H9 (cell line): ENCODE data around the gene GABRB1. TPM values are rescaled to one million over a fixed set of nuclear protein-coding genes. Genes with fewer than 3 reads are reported as not detected.

Experiments
- DNase-seq: peaks from one replicate; pipeline ENCODE4 v3.0.0-alpha.2; 2017
- H2AFZ ChIP-seq: one replicate; pipeline ENCODE4 v1.6.1; 2013; ENCODE audit warnings: mild to moderate bottlenecking, low read length, control low read depth, moderate library complexity
- H2AK5ac ChIP-seq: 2 replicates; pipeline ENCODE4 v1.6.1; 2013; ENCODE audit warnings: low read length, control low read depth, mixed read lengths; ENCODE audit not compliant: insufficient read length
- H2BK120ac ChIP-seq: one replicate; pipeline ENCODE4 v1.6.1; 2013; ENCODE audit warnings: low read depth, mild to moderate bottlenecking, low read length, control low read depth, inconsistent platforms; ENCODE audit not compliant: poor library complexity, severe bottlenecking
- H2BK12ac ChIP-seq: 2 replicates; pipeline ENCODE4 v1.6.1; 2013; ENCODE audit warnings: low read length, control low read depth, mixed read lengths, low read depth; ENCODE audit not compliant: insufficient read length
- H2BK15ac ChIP-seq: 2 replicates; pipeline ENCODE4 v1.6.1; 2013; ENCODE audit warnings: low read depth, low read length, control low read depth
- H2BK20ac ChIP-seq: one replicate; pipeline ENCODE4 v1.6.1; 2013; ENCODE audit warnings: low read depth, mild to moderate bottlenecking, low read length, control low read depth, inconsistent platforms; ENCODE audit not compliant: poor library complexity, severe bottlenecking
- H2BK5ac ChIP-seq: 2 replicates; pipeline ENCODE4 v1.6.1; 2013; ENCODE audit warnings: low read length, control low read depth, mixed read lengths; ENCODE audit not compliant: insufficient read length
- H3K14ac ChIP-seq: 2 replicates; pipeline ENCODE4 v1.6.1; 2013; ENCODE audit warnings: low read length, control low read depth; ENCODE audit not compliant: insufficient read depth
- H3K18ac ChIP-seq: 2 replicates; pipeline ENCODE4 v1.6.1; 2013; ENCODE audit warnings: low read depth, mild to moderate bottlenecking, mixed read lengths, low read length, control low read depth; ENCODE audit not compliant: insufficient read length
- H3K23ac ChIP-seq: 2 replicates; pipeline ENCODE4 v1.6.1; 2013; ENCODE audit warnings: low read length, control low read depth, mixed read lengths, low read depth; ENCODE audit not compliant: insufficient read length
- H3K23me2 ChIP-seq: 2 replicates; pipeline ENCODE4 v1.6.1; 2013; ENCODE audit warnings: low read depth, mild to moderate bottlenecking, mixed read lengths, low read length, control low read depth; ENCODE audit not compliant: insufficient read length, poor library complexity, severe bottlenecking
- H3K27ac ChIP-seq: 2 replicates; pipeline ENCODE4 v1.5.1; 2013; ENCODE audit warnings: low read length, control low read depth, mixed read lengths, low read depth; ENCODE audit not compliant: insufficient read length
- H3K27me3 ChIP-seq: 2 replicates; pipeline ENCODE4 v1.6.1; 2013; ENCODE audit warnings: low read length, control low read depth, inconsistent platforms; ENCODE audit not compliant: insufficient read depth
- H3K4ac ChIP-seq: 2 replicates; pipeline ENCODE4 v1.6.1; 2013; ENCODE audit warnings: low read depth, mild to moderate bottlenecking, control low read depth, inconsistent platforms, low read length, moderate library complexity
- H3K4me1 ChIP-seq: 2 replicates; pipeline ENCODE4 v1.6.1; 2013; ENCODE audit warnings: low read length, control low read depth, inconsistent platforms; ENCODE audit not compliant: insufficient read depth
- H3K4me2 ChIP-seq: 2 replicates; pipeline ENCODE4 v1.6.1; 2013; ENCODE audit warnings: low read length, control low read depth, mixed read lengths; ENCODE audit not compliant: insufficient read length, insufficient read depth
- H3K56ac ChIP-seq: 2 replicates; pipeline ENCODE4 v1.6.1; 2013; ENCODE audit warnings: low read depth, mild to moderate bottlenecking, mixed read lengths, low read length, control low read depth; ENCODE audit not compliant: insufficient read length
- H3K79me1 ChIP-seq: 2 replicates; pipeline ENCODE4 v1.6.1; 2013; ENCODE audit warnings: low read depth, mild to moderate bottlenecking, moderate library complexity, low read length, control low read depth, inconsistent platforms; ENCODE audit not compliant: insufficient read depth, poor library complexity, severe bottlenecking
- H3K79me2 ChIP-seq: 2 replicates; pipeline ENCODE4 v1.6.1; 2013; ENCODE audit warnings: low read length, control low read depth, inconsistent platforms; ENCODE audit not compliant: insufficient read depth
- H3K9ac ChIP-seq: 2 replicates; pipeline ENCODE4 v1.6.1; 2013; ENCODE audit warnings: low read length, control low read depth, mixed read lengths; ENCODE audit not compliant: insufficient read length; ENCODE audit errors: extremely low read depth
- H3K9me3 ChIP-seq: one replicate; pipeline ENCODE4 v1.6.1; 2013; ENCODE audit warnings: low read depth, low read length, inconsistent platforms; ENCODE audit not compliant: control insufficient read depth
- H3T11ph ChIP-seq: one replicate; pipeline ENCODE4 v1.6.1; 2013; ENCODE audit warnings: mild to moderate bottlenecking, low read length, control low read depth, inconsistent platforms
- H4K20me1 ChIP-seq: one replicate; pipeline ENCODE4 v1.6.1; 2013; ENCODE audit not compliant: control insufficient read depth, insufficient read length, insufficient read depth
- H4K5ac ChIP-seq: 2 replicates; pipeline ENCODE4 v1.6.1; 2013; ENCODE audit warnings: low read depth, mild to moderate bottlenecking, mixed read lengths, low read length, control low read depth; ENCODE audit not compliant: insufficient read length
- H4K8ac ChIP-seq: replicated peaks from 2 replicates; pipeline ENCODE4 v1.6.1; 2013; ENCODE audit warnings: low read length, control low read depth, mixed read lengths, low read depth; ENCODE audit not compliant: insufficient read length
- H4K91ac ChIP-seq: 2 replicates; pipeline ENCODE4 v1.6.1; 2013; ENCODE audit warnings: low read depth, mild to moderate bottlenecking, moderate library complexity, mixed read lengths, low read length, control low read depth; ENCODE audit not compliant: insufficient read length
- H3K27ac Mint-ChIP-seq, 3 experiments: 2 replicates in 2 of 3; 3 replicates in 1 of 3; pipeline ENCODE4 v1.8.0; 2020 to 2021; ENCODE audit warnings: mixed read lengths in 3 of 3, mild to moderate bottlenecking in 1 of 3, moderate library complexity in 1 of 3
- H3K27me3 Mint-ChIP-seq: 2 replicates; pipeline ENCODE4 v1.8.0; 2021; ENCODE audit warnings: low read depth, mild to moderate bottlenecking, moderate library complexity, mixed read lengths
- H3K36me3 Mint-ChIP-seq, 3 experiments: 2 replicates in 2 of 3; 3 replicates in 1 of 3; pipeline ENCODE4 v1.8.0; 2020 to 2021; ENCODE audit warnings: low read depth in 3 of 3, mixed read lengths in 3 of 3; ENCODE audit not compliant: insufficient read depth in 1 of 3
- H3K4me1 Mint-ChIP-seq, 2 experiments: 2 replicates each; pipeline ENCODE4 v1.8.0; 2020; ENCODE audit warnings: mixed read lengths in 2 of 2
- H3K4me3 Mint-ChIP-seq, 2 experiments: 2 replicates in 1 of 2; 3 replicates in 1 of 2; pipeline ENCODE4 v1.8.0; 2020 to 2021; ENCODE audit warnings: mild to moderate bottlenecking in 2 of 2, mixed read lengths in 2 of 2, moderate library complexity in 1 of 2
- H3K9me3 Mint-ChIP-seq, 2 experiments: 2 replicates in 1 of 2; 3 replicates in 1 of 2; pipeline ENCODE4 v1.8.0; 2020; ENCODE audit warnings: mild to moderate bottlenecking in 2 of 2, mixed read lengths in 2 of 2, moderate library complexity in 1 of 2
- WGBS: extraction: QIAGEN DNeasy Blood & Tissue Kit; methylation state at CpG from one replicate; pipeline ENCODE4 v1.1.7; 2013; ENCODE audit warnings: missing lambda C conversion rate, low lambda C conversion rate, mixed read lengths; ENCODE audit not compliant: insufficient read length; ENCODE audit errors: extremely low coverage; 5-methylcytosine and 5-hydroxymethylcytosine counted together
- total RNA-seq: library from RNA; stranded (reverse); gene quantifications from 2 replicates; pipeline ENCODE4 v1.2.1, GENCODE V29; 2021
- TF ChIP-seq, protein P1 (sequence below): fragments of 200-600 bp; sonication (generic); conservative IDR thresholded peaks from 3 replicates; pipeline ENCODE4 v1.8.0; 2021; ENCODE audit warnings: antibody characterized with exemption, mild to moderate bottlenecking

The GABRB1 gene
- total RNA-seq, 1 experiment from 2014 or later, result 0.39 TPM

DNA sequence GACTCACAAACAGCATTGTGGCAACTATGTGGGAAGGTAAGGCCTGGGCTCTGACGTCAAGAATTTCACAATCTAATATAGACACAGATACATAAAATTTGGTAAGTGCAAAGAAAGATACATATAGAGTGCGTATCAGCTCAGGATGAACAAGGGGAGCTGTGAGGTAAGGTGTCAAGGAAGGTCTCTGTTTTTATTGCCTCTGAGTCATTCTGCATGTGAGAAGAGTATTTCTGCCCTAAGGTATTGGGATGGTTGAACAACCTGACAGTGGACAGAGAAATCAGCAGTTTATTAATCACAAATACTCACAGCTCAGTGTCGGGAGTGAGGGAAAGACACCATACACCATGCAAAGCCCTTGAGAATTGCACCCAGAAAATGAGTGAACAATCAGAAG, 342.3 kb downstream of the GABRB1 start:
- no peak overlapping the region for H3T11ph ChIP-seq

More for the DNA sequence above, 342.3 kb downstream of the GABRB1 start:
- no peak overlapping the region for H3K23ac ChIP-seq
- no CpG with 5 or more reads among the region's 3 CpGs for WGBS
- no peak overlapping the region for H2BK12ac ChIP-seq
- no peak overlapping the region for H4K8ac ChIP-seq
- DNase-seq, result no peak
- H3K9ac ChIP-seq, result no peak overlapping the region
- no peak overlapping the region for H3K4ac ChIP-seq
- H3K36me3 Mint-ChIP-seq, result peaks cover 0 to 1% (median 0%) of the 10 kb centered on the region in 3 experiments; a peak in 1 of 7 replicates
- no peak overlapping the region for H4K91ac ChIP-seq
- no peak overlapping the region for H4K5ac ChIP-seq
- no peak overlapping the region for H2BK15ac ChIP-seq
- no peak overlapping the region for H2BK120ac ChIP-seq
- no peak overlapping the region for H3K18ac ChIP-seq
- TF ChIP-seq, protein P1, sequence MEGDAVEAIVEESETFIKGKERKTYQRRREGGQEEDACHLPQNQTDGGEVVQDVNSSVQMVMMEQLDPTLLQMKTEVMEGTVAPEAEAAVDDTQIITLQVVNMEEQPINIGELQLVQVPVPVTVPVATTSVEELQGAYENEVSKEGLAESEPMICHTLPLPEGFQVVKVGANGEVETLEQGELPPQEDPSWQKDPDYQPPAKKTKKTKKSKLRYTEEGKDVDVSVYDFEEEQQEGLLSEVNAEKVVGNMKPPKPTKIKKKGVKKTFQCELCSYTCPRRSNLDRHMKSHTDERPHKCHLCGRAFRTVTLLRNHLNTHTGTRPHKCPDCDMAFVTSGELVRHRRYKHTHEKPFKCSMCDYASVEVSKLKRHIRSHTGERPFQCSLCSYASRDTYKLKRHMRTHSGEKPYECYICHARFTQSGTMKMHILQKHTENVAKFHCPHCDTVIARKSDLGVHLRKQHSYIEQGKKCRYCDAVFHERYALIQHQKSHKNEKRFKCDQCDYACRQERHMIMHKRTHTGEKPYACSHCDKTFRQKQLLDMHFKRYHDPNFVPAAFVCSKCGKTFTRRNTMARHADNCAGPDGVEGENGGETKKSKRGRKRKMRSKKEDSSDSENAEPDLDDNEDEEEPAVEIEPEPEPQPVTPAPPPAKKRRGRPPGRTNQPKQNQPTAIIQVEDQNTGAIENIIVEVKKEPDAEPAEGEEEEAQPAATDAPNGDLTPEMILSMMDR, result no peak
- H3K27ac Mint-ChIP-seq, result no peak overlapping the region
- H3K27me3 ChIP-seq, result no peaks in the 10 kb centered on the region
- no peaks in the 10 kb centered on the region for H3K4me1 Mint-ChIP-seq
- H3K27ac ChIP-seq, result no peak overlapping the region
- peaks cover 6 to 9% of the 10 kb centered on the region in 2 experiments; a peak in 4 of 5 replicates for H3K9me3 Mint-ChIP-seq
- no peak overlapping the region for H3K4me3 Mint-ChIP-seq
- H3K4me1 ChIP-seq, result no peaks in the 10 kb centered on the region
- H3K27me3 Mint-ChIP-seq, result no peaks in the 10 kb centered on the region; the same call in none of the 2 replicates
- no peak overlapping the region for H2AK5ac ChIP-seq
- H3K56ac ChIP-seq, result no peak overlapping the region
- no peak overlapping the region for H3K14ac ChIP-seq
- no peak overlapping the region for H2AFZ ChIP-seq
- H3K9me3 ChIP-seq, result no peaks in the 10 kb centered on the region
- no peak overlapping the region for H3K4me2 ChIP-seq
- no peak overlapping the region for H2BK5ac ChIP-seq
- H3K79me2 ChIP-seq, result no peaks in the 10 kb centered on the region
- no peaks in the 10 kb centered on the region for H3K79me1 ChIP-seq
- H3K23me2 ChIP-seq, result no peaks in the 10 kb centered on the region
- no peaks in the 10 kb centered on the region for H4K20me1 ChIP-seq
- H2BK20ac ChIP-seq, result no peak overlapping the region
